MCF 10A (cell line): ENCODE data around the gene TECPR2. TPM values are rescaled to one million over a fixed set of nuclear protein-coding genes. Genes with fewer than 3 reads are reported as not detected.

Experiments used
- BruUV-seq: library from RNA; stranded (reverse); fragments of 400-500 nt; replicated peaks from 2 replicates; lab custom pipeline; 2021; lab: Mats Ljungman, UMichigan
- CTCF ChIA-PET: fragments of 300-600 bp; sonication (Branson Sonifier 250); formaldehyde crosslinking; extraction: SDS; loops from one replicate; lab custom pipeline; 2021; ENCODE audit warnings: antibody characterized with exemption, inconsistent platforms; lab: Yijun Ruan, JAX
- POLR2A ChIA-PET: fragments of 300-600, 350-650 bp; sonication (Branson Sonifier 250); formaldehyde crosslinking; extraction: SDS; loops from one replicate; lab custom pipeline; 2020; ENCODE audit warnings: antibody characterized with exemption, inconsistent platforms; lab: Yijun Ruan, JAX
- DNase-seq: peaks from one replicate; pipeline ENCODE4 v3.0.0-alpha.2; 2018; ENCODE audit not compliant: unreplicated experiment
- H3K27ac Mint-ChIP-seq: one replicate; pipeline ENCODE4 v1.8.0; 2022; ENCODE audit warnings: mild to moderate bottlenecking, low read depth, mixed read lengths; ENCODE audit not compliant: unreplicated experiment
- H3K27me3 Mint-ChIP-seq: one replicate; pipeline ENCODE4 v1.8.0; 2022; ENCODE audit warnings: mixed read lengths; ENCODE audit not compliant: insufficient read depth, unreplicated experiment
- H3K36me3 Mint-ChIP-seq: one replicate; pipeline ENCODE4 v1.8.0; 2022; ENCODE audit warnings: mild to moderate bottlenecking, moderate library complexity, mixed read lengths; ENCODE audit not compliant: insufficient read depth, unreplicated experiment
- H3K4me1 Mint-ChIP-seq: one replicate; pipeline ENCODE4 v1.8.0; 2022; ENCODE audit warnings: mixed read lengths; ENCODE audit not compliant: insufficient read depth, unreplicated experiment
- H3K4me3 Mint-ChIP-seq: one replicate; pipeline ENCODE4 v1.8.0; 2022; ENCODE audit warnings: mild to moderate bottlenecking, moderate library complexity, mixed read lengths; ENCODE audit not compliant: unreplicated experiment
- H3K9me3 Mint-ChIP-seq: one replicate; pipeline ENCODE4 v1.8.0; 2022; ENCODE audit warnings: mixed read lengths; ENCODE audit not compliant: unreplicated experiment
- CTCF ChIP-seq: fragments of 200-600 bp; IDR thresholded peaks from one replicate; pipeline ENCODE4 v1.8.0; 2022; ENCODE audit warnings: antibody characterized with exemption, mild to moderate bottlenecking; ENCODE audit not compliant: unreplicated experiment
- intact Hi-C: fragments of 100-400 bp; cut with micrococcal nuclease; formaldehyde crosslinking; loops from 2 replicates; pipeline ENCODE4 v1.14.1; 2022
- total RNA-seq: library from RNA; stranded (reverse); gene quantifications from 2 replicates; pipeline ENCODE4 v1.2.3, GENCODE V29; 2022

TECPR2 gene
- total RNA-seq, 1 experiment from 2014 or later, result 18.4 TPM

- no peak for DNase-seq
- H3K27me3 Mint-ChIP-seq, result no peaks in the 10 kb centered on the region
- H3K27ac Mint-ChIP-seq, result no peak overlapping the region
- BruUV-seq, result no TSS peak
- ChIA-PET CTCF (interaction anchor here (0.6 to 0.7 kb wide), 2 partner anchors 80 to 308 kb away, joined by 3 to 4 read pairs; no protein-coding TSS in a partner anchor), POLR2A (interaction anchor here (0.7 kb wide), 1 partner anchor 25 kb away, joined by 3 read pairs; no protein-coding TSS in a partner anchor)
- no peak for TF ChIP-seq CTCF
- H3K4me3 Mint-ChIP-seq, result no peak overlapping the region
- peaks cover 9% of the 10 kb centered on the region for H3K36me3 Mint-ChIP-seq
- H3K4me1 Mint-ChIP-seq, result no peaks in the 10 kb centered on the region
- no peaks in the 10 kb centered on the region for H3K9me3 Mint-ChIP-seq
- intact Hi-C loops, result no loop called here
These were observed 27.5 kb downstream of the TECPR2 start for GRCh38 chr14:102390064-102390855.

GRCh38 chr14:102392506-102392905 is 29.8 kb downstream of the TECPR2 start:
- POLR2A ChIA-PET, result interaction anchor here (1.0 kb wide), 1 partner anchor 12 kb away, joined by 3 read pairs; no protein-coding TSS in a partner anchor
- CTCF ChIA-PET, result interaction anchor here (0.7 to 1.2 kb wide), 2 partner anchors 11 to 46 kb away, joined by 3 to 6 read pairs; no protein-coding TSS in a partner anchor
- DNase-seq, result no peak
- H3K4me1 Mint-ChIP-seq, result no peaks in the 10 kb centered on the region
- no peaks in the 10 kb centered on the region for H3K36me3 Mint-ChIP-seq
- no peaks in the 10 kb centered on the region for H3K9me3 Mint-ChIP-seq
- no peak overlapping the region for H3K27ac Mint-ChIP-seq
- intact Hi-C loops, result no loop called here
- H3K27me3 Mint-ChIP-seq, result no peaks in the 10 kb centered on the region
- no TSS peak for BruUV-seq
- TF ChIP-seq CTCF, result no peak
- no peak overlapping the region for H3K4me3 Mint-ChIP-seq

GRCh38 chr14:102394717-102395375 is 32.1 kb downstream of the TECPR2 start:
- CTCF ChIA-PET, result no interaction called here

More at GRCh38 chr14:102394717-102395375, 32.1 kb downstream of the TECPR2 start:
- Mint-ChIP-seq H3K27ac (no peak overlapping the region), H3K9me3 (no peaks in the 10 kb centered on the region), H3K4me1 (no peaks in the 10 kb centered on the region), H3K36me3 (no peaks in the 10 kb centered on the region), H3K27me3 (no peaks in the 10 kb centered on the region), H3K4me3 (no peak overlapping the region)
- BruUV-seq, result no TSS peak
- DNase-seq, result no peak
- intact Hi-C loops, result no loop called here
- no peak for TF ChIP-seq CTCF
- POLR2A ChIA-PET, result no interaction called here
